HG02798 (cell line): ENCODE results near the gene DPP6.
"Not testable (repeated sequence)": the region's sequence is repeated elsewhere in the genome, so short reads cannot be mapped to it uniquely, and the experiment has no call there.

ENCODE experiments used
- ATAC-seq: cut with Tn5 transposase; IDR thresholded peaks from one replicate; pipeline ENCODE4 v1.9.1; 2021; ENCODE audit warnings: mild to moderate bottlenecking; ENCODE audit not compliant: unreplicated experiment, poor library complexity

Gene DPP6

DNA sequence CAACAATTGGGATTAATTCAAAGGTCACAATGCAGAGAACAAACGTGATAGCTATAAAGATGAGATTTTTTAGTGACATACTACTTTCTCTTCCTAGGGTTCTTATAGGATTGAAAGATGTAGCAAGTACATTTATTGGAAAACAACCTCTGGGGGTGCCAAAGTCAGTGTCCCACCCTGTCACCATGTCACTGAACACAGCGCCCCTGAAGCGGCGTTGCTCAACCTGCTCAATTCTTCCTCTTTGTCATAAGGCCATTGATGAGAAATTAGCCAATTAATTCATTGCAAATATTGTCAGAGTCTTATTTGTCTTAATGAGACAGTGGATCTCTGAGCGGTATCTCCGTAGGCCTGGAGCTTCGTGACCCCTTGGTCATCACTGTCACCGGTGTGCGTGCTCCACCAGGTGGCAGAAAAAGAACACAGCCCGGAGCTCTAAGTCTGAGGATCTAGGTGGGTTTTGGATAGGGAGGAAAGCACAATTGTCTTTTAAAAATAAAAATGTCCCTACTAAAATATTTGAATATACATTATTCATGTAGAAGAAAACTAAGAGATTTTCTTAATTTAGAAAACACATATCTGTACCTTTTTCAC lies 588.2 kb downstream of the DPP6 start:
- no peak for ATAC-seq

- ATAC-seq = no peak
Observed at GRCh38 chr7:154640917-154641316, 588.7 kb downstream of the DPP6 start.

DNA sequence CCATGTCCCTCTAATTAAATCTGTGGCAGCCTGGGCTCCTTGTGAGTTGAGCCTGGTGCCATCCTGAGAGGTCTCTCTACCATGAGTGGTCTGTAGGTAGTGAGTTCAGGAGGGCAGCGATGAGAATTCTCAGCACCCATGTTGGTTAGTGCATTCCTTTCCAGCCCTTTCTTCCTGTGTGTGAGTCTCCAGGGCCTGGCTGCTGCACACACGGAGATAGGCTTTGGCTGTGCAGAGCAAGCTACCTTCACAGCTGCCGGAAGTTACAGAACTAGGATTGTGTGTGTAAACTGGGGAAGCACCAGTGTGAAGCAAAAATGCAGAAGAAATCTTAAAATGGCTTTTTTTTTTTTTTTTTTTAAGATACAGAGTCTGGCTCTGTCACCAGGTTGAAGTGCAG lies 592.2 kb downstream of the DPP6 start:
- ATAC-seq = no peak

DNA sequence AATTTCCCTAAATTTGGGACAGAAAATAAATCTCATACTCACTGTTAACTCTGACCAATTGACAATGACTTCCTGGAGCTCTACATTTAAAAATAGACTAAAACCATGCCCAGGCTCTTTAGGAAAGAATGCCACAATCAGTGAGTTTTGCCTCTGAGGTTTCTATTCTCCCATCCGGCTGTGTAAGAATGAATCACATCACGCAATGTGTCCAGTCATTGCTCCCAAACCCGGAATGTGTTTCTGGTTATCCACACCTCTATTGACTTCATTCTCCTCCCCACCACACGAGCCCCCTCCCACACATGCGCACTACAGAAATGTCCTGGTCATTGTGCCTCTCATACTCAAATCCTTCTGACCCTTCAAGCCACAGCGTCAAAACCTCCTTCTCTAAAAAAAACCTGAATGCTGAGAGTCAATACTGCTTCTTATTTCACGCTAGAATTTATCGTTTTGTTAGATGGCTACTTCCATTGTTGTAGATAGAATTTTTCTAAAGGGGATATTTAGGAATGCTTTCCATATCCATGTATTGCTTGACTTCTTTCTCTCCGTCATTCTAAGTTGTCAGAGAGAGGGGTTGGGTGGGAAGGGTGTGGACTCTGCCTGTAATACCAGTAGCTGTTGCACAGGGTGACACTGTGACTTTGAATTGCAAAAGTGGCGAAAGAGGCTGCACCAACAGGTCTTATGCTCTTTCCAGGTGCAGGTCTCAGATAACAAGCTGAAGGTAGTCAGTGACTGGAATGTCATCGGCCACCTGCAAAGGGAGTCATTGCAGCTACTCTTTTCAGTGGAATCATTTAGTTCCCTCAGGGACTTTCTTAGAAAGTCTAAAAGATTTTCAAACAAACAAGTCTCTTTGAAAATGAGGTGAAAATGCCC lies 594.2 kb downstream of the DPP6 start:
- ATAC-seq = no peak

- ATAC-seq = no peak
Observed at GRCh38 chr7:154647625-154648024, 595.4 kb downstream of the DPP6 start.

GRCh38 chr7:154649015-154649414 lies 596.8 kb downstream of the DPP6 start:
- no peak for ATAC-seq

- ATAC-seq = no peak
Observed at GRCh38 chr7:154649434-154649833, 597.2 kb downstream of the DPP6 start.

- ATAC-seq = no peak
Observed at GRCh38 chr7:154650275-154650674, 598.1 kb downstream of the DPP6 start.

DNA sequence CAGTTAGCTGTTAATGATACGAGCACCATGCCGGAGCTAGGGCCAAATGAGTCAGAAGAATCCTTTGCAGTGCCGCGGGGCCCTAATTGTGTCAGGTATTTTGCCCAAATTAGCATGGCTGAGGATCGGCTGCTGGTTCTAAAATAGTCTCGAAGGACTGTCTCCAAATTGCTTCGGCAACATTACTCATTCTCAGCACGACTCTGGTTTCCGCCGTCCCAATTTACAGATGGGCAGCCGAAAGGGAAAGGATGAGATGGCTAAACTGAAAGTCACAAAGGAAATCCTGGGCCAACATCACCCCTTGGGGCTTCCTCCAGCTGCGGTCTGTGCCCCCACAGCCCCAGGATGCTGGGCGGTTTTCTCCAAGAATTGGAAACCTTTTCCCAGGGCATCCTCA lies 599.3 kb downstream of the DPP6 start:
- no peak for ATAC-seq

DNA sequence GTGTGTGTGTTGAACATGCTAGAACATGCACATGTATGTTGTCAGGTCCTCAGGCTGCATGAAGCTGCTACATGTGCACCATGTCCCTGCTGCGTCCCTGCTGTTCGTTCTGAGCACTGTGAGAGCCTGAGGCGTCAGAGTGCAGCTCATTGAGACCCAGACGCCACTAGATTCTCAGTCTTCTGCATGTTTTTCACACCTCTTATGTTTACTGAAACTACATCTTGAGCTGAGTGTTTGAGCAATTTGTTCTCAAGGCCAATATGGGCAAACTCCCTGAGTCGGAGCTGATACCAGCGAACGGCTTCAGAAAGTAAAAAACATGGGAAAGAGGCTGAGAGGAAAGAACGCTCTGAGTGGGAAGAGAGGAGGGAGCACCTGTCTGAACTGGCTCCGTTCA lies 600.4 kb downstream of the DPP6 start:
- no peak for ATAC-seq

- ATAC-seq = no peak
Observed at GRCh38 chr7:154653281-154653680, 601.1 kb downstream of the DPP6 start.

- no peak for ATAC-seq
Observed at GRCh38 chr7:154656618-154657017, 604.4 kb downstream of the DPP6 start.

- ATAC-seq = no peak
Observed at GRCh38 chr7:154666768-154667167, 614.6 kb downstream of the DPP6 start.

DNA sequence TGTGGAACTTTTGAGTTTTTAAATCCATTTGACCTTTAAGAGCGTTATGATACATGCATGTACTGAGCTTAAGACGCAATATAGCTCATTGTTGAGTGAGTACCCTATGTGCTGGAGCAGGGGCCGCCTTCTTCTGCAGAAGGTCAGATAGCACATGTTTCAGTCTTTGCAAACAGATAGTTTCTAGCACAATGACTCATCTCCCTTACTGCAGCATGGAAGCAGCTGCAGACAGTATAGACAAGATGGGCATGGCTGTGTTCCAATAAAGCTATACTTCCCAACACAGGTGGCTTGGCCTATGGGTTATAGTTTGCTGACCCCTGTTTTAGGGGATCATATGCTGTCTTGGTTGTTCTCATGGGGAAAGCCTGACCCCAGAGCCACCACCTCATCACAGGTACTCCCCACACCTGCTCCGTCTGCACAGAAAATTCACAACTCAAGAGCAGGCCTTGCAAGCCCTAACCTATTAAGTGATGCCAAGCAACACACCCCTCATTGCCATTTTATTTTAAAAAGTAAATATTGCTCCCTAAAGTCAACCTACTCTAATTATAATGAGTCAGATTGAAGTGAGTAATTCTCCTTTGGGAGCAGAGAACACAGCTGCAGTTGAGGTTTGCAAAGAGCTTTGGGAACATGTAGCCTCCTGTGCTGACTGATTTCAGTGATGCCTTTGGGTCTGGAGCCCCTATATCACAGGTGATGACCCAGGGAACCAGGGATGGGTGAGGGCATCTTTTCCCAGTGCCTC lies 620.6 kb downstream of the DPP6 start:
- no peak for ATAC-seq

- ATAC-seq = no peak
Observed at GRCh38 chr7:154674191-154674590, 622.0 kb downstream of the DPP6 start.

DNA sequence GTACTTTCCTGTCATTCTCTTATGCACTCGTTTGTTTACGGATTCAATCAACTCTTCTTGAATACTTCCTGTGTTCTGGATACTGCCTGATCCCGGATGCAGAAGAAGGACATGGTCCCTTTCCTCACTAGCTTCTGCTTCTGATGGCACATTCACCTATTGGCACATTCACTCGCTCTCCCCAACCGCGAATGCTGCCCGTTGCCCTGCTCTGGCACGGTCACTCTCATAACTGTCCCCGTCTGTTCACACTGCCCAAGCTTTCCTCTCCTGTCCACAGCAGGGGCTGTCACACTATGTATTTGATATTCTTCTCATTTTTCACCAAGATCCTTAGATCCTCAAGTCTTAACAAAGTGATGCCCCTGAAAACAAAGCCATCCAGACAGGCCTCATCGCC lies 623.4 kb downstream of the DPP6 start:
- ATAC-seq = no peak

DNA sequence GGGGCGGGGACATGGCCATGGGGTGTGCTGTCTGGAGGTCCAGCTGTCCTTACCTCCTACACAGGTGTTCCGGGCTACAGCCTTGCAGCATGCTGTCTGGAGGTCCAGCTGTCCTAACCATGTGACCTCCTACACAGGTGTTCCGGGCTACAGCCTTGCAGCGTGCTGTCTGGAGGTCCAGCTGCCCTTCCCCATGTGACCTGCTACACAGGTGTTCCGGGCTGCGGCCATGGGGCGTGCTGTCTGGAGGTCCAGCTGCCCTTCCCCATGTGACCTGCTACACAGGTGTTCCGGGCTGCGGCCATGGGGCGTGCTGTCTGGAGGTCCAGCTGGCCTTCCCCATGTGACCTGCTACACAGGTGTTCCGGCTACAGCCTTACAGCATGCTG lies 623.8 kb downstream of the DPP6 start:
- not testable (repeated sequence) for ATAC-seq

- no peak for ATAC-seq
Observed at GRCh38 chr7:154676422-154677073, 624.4 kb downstream of the DPP6 start.

- no peak for ATAC-seq
Observed at GRCh38 chr7:154677454-154677853, 625.3 kb downstream of the DPP6 start.

- not testable (repeated sequence) for ATAC-seq
Observed at GRCh38 chr7:154678001-154678550, 625.9 kb downstream of the DPP6 start.
